ENCODE measurements around the gene GPR89A. TPM values are rescaled to one million over a fixed set of nuclear protein-coding genes. Genes with fewer than 3 reads are reported as not detected.
"Not testable (repeated sequence)": the region's sequence is repeated elsewhere in the genome, so short reads cannot be mapped to it uniquely, and the experiment has no call there.

GPR89A gene
- total RNA-seq, 1 experiment from 2014 or later, result 47.4 TPM

DNA sequence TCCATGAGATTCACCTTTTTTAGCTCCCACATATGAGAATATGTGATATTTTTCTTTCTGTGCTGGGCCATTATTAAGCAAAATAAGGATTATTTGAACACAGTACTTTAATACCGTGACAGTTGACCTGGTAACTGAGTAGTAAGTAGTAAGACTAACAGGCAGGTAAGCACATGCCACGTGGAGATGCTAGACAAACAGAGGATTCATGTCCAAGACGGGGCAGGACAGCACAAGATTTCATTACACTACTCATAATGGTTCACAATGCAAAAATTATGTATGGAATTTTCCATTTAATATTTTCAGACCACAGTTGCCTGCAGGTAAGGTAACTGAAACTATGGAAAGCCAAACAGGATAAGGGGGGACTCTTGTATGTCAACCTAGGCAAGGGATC lies 77.1 kb downstream of the GPR89A start:
- DNase-seq (ENCODE audit: low read depth), result not testable (repeated sequence)

DNA sequence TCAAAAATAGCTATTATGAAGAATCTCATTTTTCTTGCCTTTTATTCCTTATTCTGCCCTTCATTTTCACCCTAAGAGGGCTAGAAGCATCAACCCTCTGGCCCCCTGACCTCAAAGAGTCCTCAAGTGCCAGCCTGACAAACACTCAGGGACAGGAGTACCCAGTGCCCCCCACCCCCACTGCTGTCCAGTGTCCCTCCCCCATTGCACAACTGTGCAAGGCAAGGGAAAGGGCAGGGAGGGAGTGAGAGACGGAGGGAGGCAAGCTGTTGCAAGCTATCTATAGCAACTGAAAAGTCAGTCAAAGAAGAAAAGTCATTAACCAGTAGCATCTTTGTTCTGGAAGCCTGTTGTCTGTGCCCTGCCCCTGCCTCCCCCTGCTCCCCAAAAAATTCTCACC lies 78.3 kb downstream of the GPR89A start:
- not testable (repeated sequence) for DNase-seq (ENCODE audit: low read depth)

DNA sequence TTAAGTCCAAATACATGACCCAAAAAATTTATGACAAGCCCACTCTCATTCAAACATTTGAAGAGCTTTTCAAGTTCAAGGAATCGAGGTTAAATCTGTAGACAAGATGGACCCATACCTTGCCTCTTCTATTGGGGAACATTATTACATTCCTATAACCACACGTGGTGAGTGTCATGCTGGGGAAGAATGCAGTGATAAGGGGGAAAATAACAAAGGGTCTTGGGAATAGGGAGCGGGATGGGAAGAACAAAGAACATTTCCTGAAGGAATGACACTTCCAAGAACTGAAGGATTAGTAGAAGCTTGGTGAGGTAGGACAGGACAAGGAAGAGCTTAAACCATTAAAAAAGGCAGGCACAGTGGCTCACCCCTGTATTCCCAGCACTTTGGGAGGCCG lies 80.5 kb downstream of the GPR89A start:
- no peak for DNase-seq (ENCODE audit: low read depth)

DNA sequence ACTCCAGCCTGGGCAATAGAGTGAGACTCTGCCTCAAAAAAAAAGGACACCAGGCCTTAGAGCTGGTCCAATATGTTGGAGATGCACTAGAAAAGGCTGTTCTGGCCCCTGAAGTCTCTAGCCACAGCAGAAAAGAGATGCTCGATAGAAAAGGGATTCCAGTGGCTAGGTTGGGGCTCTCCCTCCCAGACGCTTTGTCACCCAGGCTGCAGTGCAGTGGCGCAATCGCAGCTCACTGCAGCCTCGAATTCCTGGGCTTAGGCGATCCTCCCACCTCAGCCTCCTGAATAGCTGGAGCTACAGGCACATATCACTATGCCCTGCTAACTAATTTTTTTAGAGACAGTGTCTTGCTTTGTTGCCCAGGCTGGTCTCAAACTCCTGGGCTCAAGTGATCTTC lies 81.1 kb downstream of the GPR89A start:
- DNase-seq (ENCODE audit: low read depth), result no peak

DNA sequence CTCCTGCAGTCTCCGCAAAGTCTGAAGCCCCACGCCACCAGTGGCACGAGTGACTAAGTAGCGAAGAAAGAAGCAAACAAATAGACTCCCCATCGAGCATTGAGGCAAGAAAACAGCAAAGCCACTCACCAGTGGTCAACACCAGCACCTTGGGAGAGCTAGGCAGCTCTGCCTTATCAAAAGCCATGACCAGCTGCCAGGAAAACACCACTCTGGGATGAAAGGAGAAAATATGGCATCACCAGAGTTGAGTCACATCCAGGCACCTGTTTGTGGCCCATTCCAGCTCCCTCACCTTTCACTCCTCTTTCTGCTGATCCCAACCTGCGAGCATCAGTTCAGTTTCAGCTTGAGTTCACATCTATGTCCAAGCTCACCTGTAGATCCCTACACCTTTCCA lies 82.1 kb downstream of the GPR89A start:
- DNase-seq (ENCODE audit: low read depth), result peak; percentile 64

DNA sequence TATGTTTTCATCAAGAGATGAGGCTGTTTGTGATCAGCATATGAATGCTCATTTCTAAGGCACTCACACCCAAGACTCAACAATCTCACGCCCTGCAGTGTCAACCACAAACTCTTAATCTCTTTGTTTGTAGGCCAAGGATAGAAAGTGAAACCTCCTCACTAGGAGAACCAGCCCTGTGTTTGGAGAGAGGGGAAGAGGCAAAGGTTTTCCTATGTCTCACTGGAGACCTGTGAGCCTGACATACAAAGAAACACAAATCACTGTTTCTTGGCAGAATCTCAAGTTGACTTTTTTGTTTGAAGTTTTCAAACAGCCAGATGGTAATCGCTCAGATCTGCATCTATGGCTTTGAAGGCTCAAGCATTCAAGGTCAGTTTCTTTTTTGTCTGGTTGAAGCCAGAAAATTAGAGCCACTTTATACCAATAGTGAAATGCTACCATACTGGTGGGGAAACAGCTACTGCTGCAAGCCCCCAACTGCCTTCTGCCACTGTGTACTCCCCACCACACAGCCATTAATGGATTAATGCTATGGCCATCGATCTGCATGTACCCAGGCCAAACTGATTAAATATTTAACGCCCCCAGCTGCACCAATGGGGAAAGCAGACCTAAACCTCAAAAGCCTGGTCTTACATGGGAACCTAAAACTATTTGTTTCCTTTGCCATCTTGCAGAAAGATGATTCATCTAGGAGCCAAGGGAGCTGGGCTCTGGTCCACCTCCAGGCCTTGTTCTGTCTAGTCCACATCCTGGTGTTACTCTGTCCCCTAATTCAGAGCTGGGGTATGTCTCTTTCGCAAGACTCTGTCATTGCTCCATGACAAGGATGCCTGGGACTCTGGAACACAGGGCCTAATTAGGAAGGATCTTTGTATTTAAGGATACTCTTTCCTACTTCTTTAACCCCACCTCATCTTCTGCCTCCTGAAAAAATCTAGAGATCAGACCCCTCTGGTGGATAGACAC lies 83.1 kb downstream of the GPR89A start:
- peak; percentile 73 for DNase-seq (ENCODE audit: low read depth)

DNA sequence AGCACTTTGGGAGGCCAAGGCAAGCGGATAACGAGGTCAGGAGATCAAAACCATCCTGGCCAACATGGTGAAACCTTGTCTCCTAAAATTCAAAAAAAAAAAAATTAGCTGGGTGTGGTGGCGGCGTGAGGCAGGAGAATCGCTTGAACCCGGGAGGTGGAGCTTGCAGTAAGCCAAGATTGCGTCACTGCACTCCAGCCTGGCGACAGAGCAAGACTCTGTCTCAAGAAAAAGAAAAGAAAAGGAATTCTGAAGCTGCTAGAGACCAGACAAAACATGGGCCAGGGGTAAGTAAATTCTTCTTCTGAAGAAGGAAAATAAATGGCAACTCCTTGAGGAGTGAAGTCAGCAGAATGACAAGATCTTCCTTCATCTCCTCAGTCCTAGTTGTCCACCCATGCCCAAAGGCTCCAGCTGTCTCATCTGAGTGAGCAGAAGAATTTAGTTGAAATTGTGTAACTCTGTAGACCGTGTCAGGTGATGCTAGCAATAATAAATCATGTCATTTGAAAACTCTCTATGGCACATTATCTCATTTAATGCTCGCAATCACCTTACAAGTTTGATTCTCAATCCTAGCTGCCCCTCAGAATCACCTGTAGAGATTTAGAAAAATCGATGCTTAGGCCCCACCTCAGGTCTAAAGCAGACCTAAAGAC lies 85.1 kb downstream of the GPR89A start:
- DNase-seq (ENCODE audit: low read depth), result no peak

DNA sequence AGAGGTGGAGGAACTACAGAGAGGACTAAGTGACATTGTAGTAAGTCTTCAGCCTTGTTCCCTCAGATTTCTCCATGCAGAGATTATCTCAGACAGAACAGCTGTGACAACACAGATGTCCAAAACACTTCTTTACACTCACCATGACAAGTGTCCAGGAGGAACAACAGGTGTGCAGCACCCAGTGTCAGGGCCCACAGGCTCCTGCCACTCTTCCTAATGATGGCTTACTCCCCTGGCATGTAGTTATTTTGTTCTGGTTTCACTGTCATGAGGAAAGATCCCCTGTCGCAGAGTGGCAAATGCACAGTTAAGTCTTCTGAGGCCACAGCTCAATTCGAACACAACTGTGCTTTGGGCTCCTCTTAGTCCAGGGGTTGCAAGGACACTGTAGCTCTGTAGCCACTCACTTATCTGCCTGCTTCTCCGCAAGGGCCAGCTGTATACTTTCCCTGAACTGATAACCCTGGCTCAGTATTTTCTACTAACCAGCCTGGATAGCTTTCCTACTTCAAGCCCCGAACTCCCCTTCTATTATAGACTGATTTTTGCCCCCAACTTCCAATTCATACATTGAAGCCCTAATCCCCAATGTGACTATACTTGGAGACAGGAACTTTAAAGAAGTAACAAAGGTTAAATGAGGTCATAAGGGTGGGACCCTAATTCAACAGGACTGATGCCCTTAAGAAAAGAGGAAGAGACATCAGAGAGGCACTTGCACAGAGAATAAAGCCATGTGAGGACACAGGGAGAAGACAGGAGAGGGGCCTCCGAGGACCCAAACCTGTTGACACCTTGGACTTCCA lies 88.2 kb downstream of the GPR89A start:
- DNase-seq (ENCODE audit: low read depth), result peak; percentile 70

DNA sequence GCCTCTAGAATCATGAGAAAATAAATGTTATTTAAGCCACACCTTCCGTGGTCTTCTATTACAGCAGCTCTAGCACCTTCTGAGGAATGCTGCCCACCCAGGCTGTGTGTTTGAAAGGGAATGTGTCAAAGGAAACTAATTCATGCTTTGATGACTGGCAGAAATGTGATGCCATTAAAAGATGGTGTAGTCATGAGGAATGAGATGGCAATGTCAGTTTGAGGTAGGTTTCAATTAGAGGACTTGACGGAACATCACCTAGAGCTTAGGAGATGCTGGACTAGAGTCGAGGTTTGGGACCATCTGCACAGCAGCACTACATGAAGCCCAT lies 88.8 kb downstream of the GPR89A start:
- no peak for DNase-seq (ENCODE audit: low read depth)

DNA sequence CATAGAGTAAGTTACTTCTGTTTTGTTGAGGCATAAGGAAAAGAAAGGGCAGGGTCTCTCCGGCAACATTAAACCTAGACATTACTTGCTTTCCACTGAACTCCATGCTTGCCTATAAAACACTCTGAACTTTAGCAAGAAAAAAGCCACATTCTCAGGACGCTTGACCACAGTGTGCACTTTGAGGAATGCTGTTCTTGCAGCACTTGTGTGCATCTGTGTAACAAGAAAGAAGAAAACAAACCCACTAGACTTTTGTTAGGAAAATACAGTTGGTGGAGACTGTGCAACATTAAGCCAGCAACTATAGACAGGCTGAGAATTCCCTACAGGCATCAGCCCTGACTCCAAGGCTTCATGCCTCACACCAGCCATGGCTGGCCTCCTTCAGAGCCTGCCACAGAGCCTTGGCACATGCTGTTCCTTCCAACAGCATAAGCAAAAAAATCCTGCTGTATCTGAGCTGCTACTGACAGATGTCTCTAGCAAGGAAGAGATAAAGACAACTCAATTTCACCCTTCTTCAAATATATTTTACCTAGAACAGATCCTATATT lies 93.6 kb downstream of the GPR89A start:
- DNase-seq (ENCODE audit: low read depth), result peak; percentile 18

DNA sequence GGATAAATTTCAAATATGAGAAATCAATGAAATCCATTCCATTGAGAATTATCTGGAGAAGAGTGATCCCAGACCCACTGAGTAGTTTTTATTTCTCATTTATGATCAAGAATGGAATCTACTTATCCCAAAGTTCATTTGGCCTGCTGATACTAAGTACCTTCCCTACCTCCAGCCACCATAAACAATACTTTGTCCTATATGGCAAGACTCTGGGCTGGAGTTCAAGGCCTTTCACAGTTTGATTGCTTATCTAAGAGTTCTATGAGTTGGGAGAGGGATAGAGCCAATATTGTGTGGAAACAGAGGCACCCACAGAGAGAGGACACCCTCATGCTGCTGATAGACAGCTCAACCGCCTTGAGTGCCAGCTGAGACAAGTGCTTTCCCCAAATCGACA lies 94.3 kb downstream of the GPR89A start:
- no peak for DNase-seq (ENCODE audit: low read depth)

DNA sequence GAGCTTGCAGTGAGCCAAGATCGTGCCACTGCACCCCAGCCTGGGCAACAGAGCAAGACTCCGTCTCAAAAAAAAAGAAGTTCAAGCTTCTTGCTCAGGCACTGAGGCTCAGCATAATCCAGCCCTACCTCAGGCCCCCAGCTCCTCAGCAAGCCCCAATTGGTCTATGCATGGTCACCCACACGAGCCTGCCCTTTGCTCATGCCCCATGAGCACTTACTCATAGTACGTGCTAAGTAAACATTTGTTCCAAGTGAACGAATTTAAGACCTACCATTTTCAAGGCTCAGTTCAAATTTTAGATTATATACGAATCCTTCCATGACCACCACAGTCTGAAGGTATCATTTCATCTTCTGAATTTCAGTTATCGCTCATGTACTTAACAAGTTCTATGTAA lies 95.0 kb downstream of the GPR89A start:
- no peak for DNase-seq (ENCODE audit: low read depth)

DNA sequence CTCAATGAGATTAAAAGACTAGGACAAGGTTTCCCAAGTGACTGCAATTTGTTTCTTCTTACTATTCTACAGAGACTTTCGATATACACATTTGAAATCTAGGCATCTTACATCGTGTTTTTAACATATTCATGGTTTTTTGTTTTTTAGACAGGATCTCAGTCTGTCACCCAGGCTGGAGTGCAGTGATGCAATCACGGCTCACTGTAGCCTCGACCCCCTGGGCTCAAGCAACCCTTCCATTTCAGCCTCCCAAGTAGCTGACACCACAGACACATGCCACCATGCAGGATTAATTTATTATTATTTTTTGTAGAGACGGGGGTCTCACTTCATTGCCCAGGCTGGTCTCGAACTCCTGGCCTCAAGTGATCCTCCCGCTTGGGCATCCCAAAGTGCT lies 97.8 kb downstream of the GPR89A start:
- no peak for DNase-seq (ENCODE audit: low read depth)

DNA sequence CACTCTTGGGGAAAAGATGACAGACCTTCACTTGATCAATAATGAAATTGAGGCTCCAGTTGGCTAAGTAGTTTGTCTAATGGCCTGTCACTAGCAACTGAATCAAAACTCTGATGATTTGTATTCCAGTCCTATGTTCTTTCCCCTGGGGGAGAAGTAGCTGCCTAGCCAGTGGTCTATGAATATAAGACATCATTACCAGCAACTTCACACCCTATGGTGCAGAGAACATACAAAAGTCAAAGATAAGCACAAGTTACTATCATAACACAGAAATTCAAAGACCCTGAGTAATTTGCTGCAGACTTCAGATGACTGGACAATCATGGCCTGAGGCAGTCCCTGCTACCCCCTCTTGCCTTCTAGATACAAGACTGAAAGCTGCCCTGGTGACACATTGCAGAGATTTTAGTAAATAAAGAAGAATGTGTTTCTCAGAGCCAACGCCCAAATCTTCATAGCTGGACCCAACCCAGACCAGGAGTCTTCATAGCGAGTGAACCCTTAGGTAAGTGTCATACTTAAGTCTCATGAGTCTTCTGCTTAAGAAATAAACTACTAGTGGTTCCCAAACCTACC lies 98.4 kb downstream of the GPR89A start:
- peak; percentile 19 for DNase-seq (ENCODE audit: low read depth)

DNA sequence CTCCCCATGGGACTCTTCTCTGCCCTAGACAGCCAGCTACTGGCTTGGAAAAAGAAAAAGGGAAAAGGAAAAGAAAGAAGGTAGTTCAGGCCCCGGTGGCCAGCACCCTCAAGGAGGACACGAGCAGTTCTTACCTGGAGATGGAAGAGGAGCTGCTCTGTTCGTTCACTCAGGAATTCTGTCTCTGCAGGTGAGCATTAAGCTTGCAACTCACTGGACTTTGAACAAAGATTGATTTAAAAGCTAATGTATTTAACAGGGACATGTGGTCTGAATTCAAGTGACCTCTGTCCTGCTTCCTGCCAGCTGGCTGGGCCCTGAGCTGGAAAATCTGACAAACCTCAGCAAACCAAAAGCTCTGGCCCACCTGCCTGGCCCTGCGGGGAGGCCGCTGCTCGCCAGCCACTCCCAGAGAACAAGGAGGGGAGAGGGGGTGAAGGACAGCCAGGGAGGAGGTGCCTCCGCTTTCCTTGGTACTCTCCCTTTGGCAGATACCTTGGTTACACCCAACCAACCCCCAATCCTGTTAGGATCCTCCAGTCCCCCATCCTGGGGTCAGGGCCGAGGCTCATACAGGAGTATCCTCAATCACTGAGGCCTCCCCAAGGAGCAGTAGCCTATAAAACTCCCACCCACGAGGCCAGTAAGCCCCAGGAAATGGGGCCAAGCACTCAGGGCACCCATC lies 99.5 kb downstream of the GPR89A start, which contains the start of gene PDZK1:
PDZK1 (minus strand) TSS at position 186 of the 685 bp plus-strand sequence. CDS start 19,347 bp downstream, outside the sequence.
- no peak for DNase-seq (ENCODE audit: low read depth)

DNA sequence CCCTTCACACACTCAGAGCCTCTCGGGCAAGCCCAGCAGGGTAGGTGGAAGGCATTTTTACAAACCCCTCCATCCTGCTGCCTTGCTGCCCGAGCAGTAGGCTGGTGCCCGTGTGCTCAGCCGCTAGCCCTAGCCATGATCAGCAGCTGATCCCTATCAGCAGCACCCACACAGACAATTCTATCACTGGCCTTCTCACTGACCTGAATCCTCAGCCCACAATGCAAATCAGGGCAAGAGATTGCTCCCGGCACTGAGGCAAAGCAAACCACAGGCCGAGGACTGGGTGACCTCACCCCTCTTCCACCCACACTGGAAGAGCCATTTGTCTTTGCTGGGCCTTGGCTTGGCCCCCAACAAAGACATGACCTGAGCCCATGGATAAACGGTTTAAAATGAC lies 100.3 kb downstream of the GPR89A start:
- DNase-seq (ENCODE audit: low read depth), result no peak

DNA sequence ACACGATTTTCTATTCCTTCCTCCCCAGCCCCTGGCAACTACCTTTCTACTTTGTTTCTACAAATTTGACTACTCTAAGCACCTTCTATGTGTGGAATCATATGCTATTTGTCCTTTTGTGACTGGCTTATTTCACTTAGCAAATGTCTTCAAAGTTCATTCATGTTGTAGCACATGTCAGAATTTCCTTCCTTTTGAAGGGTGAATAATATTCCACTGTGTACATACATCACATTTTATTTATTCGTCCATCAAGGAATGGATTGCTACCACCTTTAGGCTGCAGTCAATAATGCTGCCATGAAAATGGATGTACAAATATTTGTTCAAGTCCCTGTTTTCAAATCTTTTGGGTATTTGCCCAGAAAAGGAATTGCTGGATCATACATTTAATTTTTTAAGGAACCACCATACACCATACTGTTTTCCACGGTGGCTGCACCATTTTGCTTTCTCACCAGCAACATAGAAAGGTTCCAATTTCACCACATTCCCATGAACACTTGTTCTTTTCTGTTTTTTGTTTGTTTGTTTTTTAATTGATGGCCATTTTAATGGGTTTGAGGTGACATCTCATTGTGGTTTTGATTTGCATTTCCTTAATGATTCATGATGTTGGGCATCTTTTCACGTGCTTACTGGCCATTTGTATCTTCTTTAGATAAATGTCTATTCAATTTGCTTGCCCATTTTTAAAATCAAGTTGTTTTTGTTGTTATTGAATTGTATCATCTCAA lies 102.7 kb downstream of the GPR89A start:
- DNase-seq (ENCODE audit: low read depth), result no peak

DNA sequence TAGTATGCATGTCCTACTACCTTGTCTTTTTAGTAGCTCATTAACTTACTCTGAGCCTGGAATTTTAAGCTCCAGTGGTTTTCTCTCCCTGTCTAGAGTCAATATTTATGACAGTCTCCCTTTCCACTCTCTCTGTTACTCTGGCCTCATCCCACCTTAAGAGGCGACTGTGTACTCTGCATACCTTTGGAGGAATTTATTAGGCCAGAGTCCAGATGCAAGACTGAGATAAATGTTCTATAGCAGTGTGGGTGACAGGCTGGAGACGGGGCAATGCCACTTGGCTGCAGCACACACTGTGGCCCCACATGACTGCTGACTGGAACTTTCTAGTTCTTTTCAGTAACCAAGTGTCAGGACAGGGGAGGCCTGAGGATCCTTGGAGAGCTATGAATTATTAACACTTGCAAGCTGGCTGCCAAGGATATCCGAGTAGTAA lies 103.4 kb downstream of the GPR89A start:
- no peak for DNase-seq (ENCODE audit: low read depth)

DNA sequence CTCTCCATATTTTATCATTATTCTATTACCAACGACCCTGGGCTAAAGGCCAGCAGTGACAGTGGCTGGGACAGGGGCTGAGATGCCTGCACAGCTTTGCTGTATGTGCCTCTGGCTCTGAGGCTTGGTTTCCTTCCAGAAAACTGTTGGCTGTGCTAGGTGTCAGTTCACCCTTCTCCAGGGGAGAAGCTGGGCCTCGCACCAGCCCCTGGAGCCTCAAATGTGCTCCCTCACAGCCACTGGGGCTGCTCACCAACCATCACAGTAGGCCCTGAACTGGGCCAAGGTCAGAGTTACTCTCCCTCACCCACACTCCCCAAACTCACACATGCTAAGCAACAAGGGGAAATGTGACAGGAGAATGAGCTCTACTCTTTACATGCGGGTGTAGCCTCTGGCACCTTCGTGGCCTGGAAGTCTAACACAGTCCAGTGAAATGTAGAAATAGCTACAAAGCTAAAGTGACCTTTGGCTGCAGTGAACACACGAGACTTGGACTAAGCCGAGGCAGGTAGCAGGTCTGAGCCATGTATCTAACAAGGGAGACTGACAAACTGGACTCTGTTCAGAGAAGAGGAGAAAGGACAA lies 106.8 kb downstream of the GPR89A start:
- no peak for DNase-seq (ENCODE audit: low read depth)

All from LHCN-M2 (cell line).